GM18858 (cell line): ENCODE measurements around the gene DIP2C.
"Not testable (repeated sequence)": the region's sequence is repeated elsewhere in the genome, so short reads cannot be mapped to it uniquely, and the experiment has no call there.

Experiments used
- ATAC-seq: cut with Tn5 transposase; IDR thresholded peaks from one replicate; pipeline ENCODE4 v1.9.1; 2021; ENCODE audit not compliant: unreplicated experiment

The DIP2C gene

GRCh38 chr10:435397-435796 is 254.1 kb downstream of the DIP2C start:
- no peak for ATAC-seq

- no peak for ATAC-seq
These were observed 259.8 kb downstream of the DIP2C start for GRCh38 chr10:429696-430095.

- ATAC-seq: no peak
These were observed 261.5 kb downstream of the DIP2C start for GRCh38 chr10:427761-428519.

- ATAC-seq: not testable (repeated sequence)
These were observed 264.1 kb downstream of the DIP2C start for GRCh38 chr10:425365-425764.

GRCh38 chr10:424724-425123 is 264.7 kb downstream of the DIP2C start:
- ATAC-seq: not testable (repeated sequence)

- no peak for ATAC-seq
These were observed 266.3 kb downstream of the DIP2C start for GRCh38 chr10:423178-423577.

- no peak for ATAC-seq
These were observed 266.8 kb downstream of the DIP2C start for GRCh38 chr10:422675-423074.

- ATAC-seq: no peak
These were observed 267.2 kb downstream of the DIP2C start for GRCh38 chr10:422241-422640.

GRCh38 chr10:421170-421569 is 268.3 kb downstream of the DIP2C start:
- ATAC-seq: no peak

- ATAC-seq: no peak
These were observed 269.0 kb downstream of the DIP2C start for GRCh38 chr10:420154-421121.

- no peak for ATAC-seq
These were observed 270.6 kb downstream of the DIP2C start for GRCh38 chr10:418894-419293.

GRCh38 chr10:418226-418625 is 271.2 kb downstream of the DIP2C start:
- no peak for ATAC-seq

GRCh38 chr10:416091-416515 is 273.4 kb downstream of the DIP2C start:
- ATAC-seq: no peak

- ATAC-seq: no peak
These were observed 275.8 kb downstream of the DIP2C start for GRCh38 chr10:413662-414071.

- ATAC-seq: no peak
These were observed 277.4 kb downstream of the DIP2C start for GRCh38 chr10:412109-412508.

GRCh38 chr10:411603-412002 is 277.9 kb downstream of the DIP2C start:
- ATAC-seq: no peak

- ATAC-seq: no peak
These were observed 279.9 kb downstream of the DIP2C start for GRCh38 chr10:409408-410040.

- no peak for ATAC-seq
These were observed 281.2 kb downstream of the DIP2C start for GRCh38 chr10:408236-408635.

- no peak for ATAC-seq
These were observed 282.5 kb downstream of the DIP2C start for GRCh38 chr10:406976-407375.

- ATAC-seq: no peak
These were observed 283.8 kb downstream of the DIP2C start for GRCh38 chr10:405648-406047.

- no peak for ATAC-seq
These were observed 284.5 kb downstream of the DIP2C start for GRCh38 chr10:404991-405390.
